Astrocyte (in vitro differentiated cells and primary cell): Measurements from ENCODE around the gene STAU1.

Experiments
- EZH2 ChIP-seq: IDR thresholded peaks from 2 replicates; pipeline ENCODE4 v1.6.1; 2012; ENCODE audit warnings: mild to moderate bottlenecking, low read length, inconsistent platforms; ENCODE audit not compliant: insufficient read depth
- TF ChIP-seq, protein P1 (sequence below): IDR thresholded peaks from 2 replicates; pipeline ENCODE4 v1.5.1; 2011; ENCODE audit warnings: low read depth, mild to moderate bottlenecking, inconsistent platforms, low read length, moderate library complexity; ENCODE audit not compliant: insufficient read depth

DNA sequence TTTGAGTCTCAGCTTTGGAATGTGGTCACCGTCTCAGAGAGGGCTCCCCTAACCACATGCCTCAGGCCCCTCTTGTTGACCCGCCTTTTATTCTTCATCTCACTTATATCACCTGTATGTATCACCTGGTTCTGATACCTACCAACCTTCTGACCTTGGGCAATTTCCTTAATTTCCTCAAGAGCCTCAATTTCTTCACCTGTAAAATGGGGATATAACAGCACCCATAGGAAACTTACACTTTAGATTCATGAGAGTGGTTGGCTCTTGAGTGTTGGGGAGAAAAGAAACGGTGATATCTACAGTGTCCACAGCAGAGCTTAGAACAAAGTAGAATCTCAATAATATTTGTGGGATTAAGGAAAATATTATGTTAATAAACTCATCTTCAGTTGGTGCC, 27.1 kb upstream of the STAU1 start:
- TF ChIP-seq, protein P1, sequence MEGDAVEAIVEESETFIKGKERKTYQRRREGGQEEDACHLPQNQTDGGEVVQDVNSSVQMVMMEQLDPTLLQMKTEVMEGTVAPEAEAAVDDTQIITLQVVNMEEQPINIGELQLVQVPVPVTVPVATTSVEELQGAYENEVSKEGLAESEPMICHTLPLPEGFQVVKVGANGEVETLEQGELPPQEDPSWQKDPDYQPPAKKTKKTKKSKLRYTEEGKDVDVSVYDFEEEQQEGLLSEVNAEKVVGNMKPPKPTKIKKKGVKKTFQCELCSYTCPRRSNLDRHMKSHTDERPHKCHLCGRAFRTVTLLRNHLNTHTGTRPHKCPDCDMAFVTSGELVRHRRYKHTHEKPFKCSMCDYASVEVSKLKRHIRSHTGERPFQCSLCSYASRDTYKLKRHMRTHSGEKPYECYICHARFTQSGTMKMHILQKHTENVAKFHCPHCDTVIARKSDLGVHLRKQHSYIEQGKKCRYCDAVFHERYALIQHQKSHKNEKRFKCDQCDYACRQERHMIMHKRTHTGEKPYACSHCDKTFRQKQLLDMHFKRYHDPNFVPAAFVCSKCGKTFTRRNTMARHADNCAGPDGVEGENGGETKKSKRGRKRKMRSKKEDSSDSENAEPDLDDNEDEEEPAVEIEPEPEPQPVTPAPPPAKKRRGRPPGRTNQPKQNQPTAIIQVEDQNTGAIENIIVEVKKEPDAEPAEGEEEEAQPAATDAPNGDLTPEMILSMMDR = no peak
- TF ChIP-seq EZH2 = no peak
